ENCODE data around the gene USP6NL.
A peak's percentile ranks its signal among the peaks of the same experiment; 100 is the strongest.

- TF ChIP-seq IRF5 (IDR thresholded peaks at IDR 0.05; ENCODE audit: borderline replicate concordance) (no peak), CTCF (IDR thresholded peaks at IDR 0.05 in 2 of 3, conservative IDR thresholded peaks at IDR 0.05 in 1 of 3; ENCODE audit: control insufficient read depth in 2 of 3, extremely low read depth in 1 of 3, insufficient read depth in 1 of 3, low read depth in 3 of 3, low read length in 3 of 3) (peak; percentile 88 to 91 (median 90)), MYC (IDR thresholded peaks at IDR 0.05; ENCODE audit: insufficient read depth, insufficient read length, insufficient replicate concordance, low read length, severe bottlenecking) (no peak), CHD1 (IDR thresholded peaks at IDR 0.05; ENCODE audit: low read depth, low read length) (no peak), CBFB (IDR thresholded peaks at IDR 0.05; ENCODE audit: low read depth) (no peak), HCFC1 (IDR thresholded peaks at IDR 0.05; ENCODE audit: low read length) (no peak), ZNF384 (IDR thresholded peaks at IDR 0.05; ENCODE audit: borderline replicate concordance, low read depth, low read length) (no peak)
These were observed 139.2 kb downstream of the USP6NL start for GRCh38 chr10:11472158-11472753.

Data from GM12878 (cell line).